ENCODE data around the gene ZFAND3.

ZFAND3 gene

GRCh38 chr6:38175786-38176185 is 356.3 kb downstream of the ZFAND3 start:
- DNase-seq (ENCODE audit: low read depth in 2 of 2, low spot score in 1 of 2): no peak

GRCh38 chr6:38176797-38177751 is 357.5 kb downstream of the ZFAND3 start:
- no peak for DNase-seq (ENCODE audit: low read depth in 2 of 2, low spot score in 1 of 2)

- no peak for DNase-seq (ENCODE audit: low read depth in 2 of 2, low spot score in 1 of 2)
Observed at GRCh38 chr6:38177882-38178583, 358.5 kb downstream of the ZFAND3 start.

GRCh38 chr6:38178584-38178886 is 359.0 kb downstream of the ZFAND3 start:
- DNase-seq (ENCODE audit: low read depth in 2 of 2, low spot score in 1 of 2): no peak

- DNase-seq (ENCODE audit: low read depth in 2 of 2, low spot score in 1 of 2): no peak
Observed at GRCh38 chr6:38179300-38179699, 359.8 kb downstream of the ZFAND3 start.

- DNase-seq (ENCODE audit: low read depth in 2 of 2, low spot score in 1 of 2): no peak
Observed at GRCh38 chr6:38179794-38180430, 360.4 kb downstream of the ZFAND3 start.

GRCh38 chr6:38180586-38180985 is 361.1 kb downstream of the ZFAND3 start:
- no peak for DNase-seq (ENCODE audit: low read depth in 2 of 2, low spot score in 1 of 2)

GRCh38 chr6:38182426-38182825 is 362.9 kb downstream of the ZFAND3 start:
- DNase-seq (ENCODE audit: low read depth in 2 of 2, low spot score in 1 of 2): no peak

- no peak for DNase-seq (ENCODE audit: low read depth in 2 of 2, low spot score in 1 of 2)
Observed at GRCh38 chr6:38183856-38184584, 364.5 kb downstream of the ZFAND3 start.

GRCh38 chr6:38184585-38185080 is 365.1 kb downstream of the ZFAND3 start:
- no peak for DNase-seq (ENCODE audit: low read depth in 2 of 2, low spot score in 1 of 2)

GRCh38 chr6:38185244-38185643 is 365.7 kb downstream of the ZFAND3 start:
- DNase-seq (ENCODE audit: low read depth in 2 of 2, low spot score in 1 of 2): no peak

GRCh38 chr6:38185752-38186151 is 366.2 kb downstream of the ZFAND3 start:
- DNase-seq (ENCODE audit: low read depth in 2 of 2, low spot score in 1 of 2): no peak

GRCh38 chr6:38187325-38187724 is 367.8 kb downstream of the ZFAND3 start:
- DNase-seq (ENCODE audit: low read depth in 2 of 2, low spot score in 1 of 2): no peak

GRCh38 chr6:38187811-38188590 is 368.5 kb downstream of the ZFAND3 start:
- no peak for DNase-seq (ENCODE audit: low read depth in 2 of 2, low spot score in 1 of 2)

- DNase-seq (ENCODE audit: low read depth in 2 of 2, low spot score in 1 of 2): no peak
Observed at GRCh38 chr6:38188677-38189335, 369.3 kb downstream of the ZFAND3 start.

- no peak for DNase-seq (ENCODE audit: low read depth in 2 of 2, low spot score in 1 of 2)
Observed at GRCh38 chr6:38191418-38191817, 371.9 kb downstream of the ZFAND3 start.

GRCh38 chr6:38192011-38192410 is 372.5 kb downstream of the ZFAND3 start:
- no peak for DNase-seq (ENCODE audit: low read depth in 2 of 2, low spot score in 1 of 2)

GRCh38 chr6:38192487-38192886 is 373.0 kb downstream of the ZFAND3 start:
- DNase-seq (ENCODE audit: low read depth in 2 of 2, low spot score in 1 of 2): no peak

GRCh38 chr6:38193051-38193450 is 373.5 kb downstream of the ZFAND3 start:
- no peak for DNase-seq (ENCODE audit: low read depth in 2 of 2, low spot score in 1 of 2)

All from stimulated activated CD8-positive, alpha-beta memory T cell treated with anti-CD3 and anti-CD28 coated beads, Interleukin-4, amount 100 ng/mL, for 1 hour (primary cell).